Mucosa of descending colon (tissue), 3 donors: ENCODE data around the gene LZTS2. TPM values are rescaled to one million over a fixed set of nuclear protein-coding genes. Genes with fewer than 3 reads are reported as not detected.

Source experiments
- ATAC-seq: fragments of 200-7000 bp; cut with Tn5 transposase; one replicate; pipeline ENCODE4 v1.9.1; 2020; ENCODE audit warnings: mild to moderate bottlenecking, moderate library complexity
- DNase-seq, 3 donors: peaks; one replicate each; pipeline ENCODE4 v3.0.0-alpha.2; 2020
- H3K36me3 ChIP-seq: fragments of 200-600 bp; one replicate; pipeline ENCODE4 v1.8.0; 2021; ENCODE audit warnings: low read depth, mild to moderate bottlenecking
- H3K4me1 ChIP-seq: fragments of 200-600 bp; one replicate; pipeline ENCODE4 v1.8.0; 2021; ENCODE audit warnings: low read depth, mild to moderate bottlenecking
- H3K4me3 ChIP-seq: fragments of 200-600 bp; one replicate; pipeline ENCODE4 v1.8.0; 2021; ENCODE audit warnings: mild to moderate bottlenecking
- H3K9me3 ChIP-seq: fragments of 200-600 bp; one replicate; pipeline ENCODE4 v1.8.0; 2021; ENCODE audit warnings: mild to moderate bottlenecking
- intact Hi-C, 2 donors: fragments of 100-400 bp; cut with DNase I in 1 of 2; cut with micrococcal nuclease in 1 of 2; formaldehyde crosslinking; loops; one replicate each; pipeline versions ENCODE4 v1.11.0 to v1.11.1; 2022; cut with DNase I, micrococcal nuclease
- total RNA-seq, 3 donors: library from RNA; stranded (reverse); fragmentation: NEBNext Ultra II Directional in 2 of 3; extraction: Animal tissue kit (Norgen Biotek cat#: 25700) in 2 of 3; gene quantifications; one replicate each; pipeline versions ENCODE4 v1.2.1 to v1.2.4, GENCODE V29; 2021 to 2023
- TF ChIP-seq, protein P1 (sequence below): fragments of 200-600 bp; IDR thresholded peaks from one replicate; pipeline ENCODE4 v1.8.0; 2022; ENCODE audit warnings: antibody characterized with exemption, mild to moderate bottlenecking
- donor health status: DM: no; HTN: no; CAD: no; lungs with moderate emphysema.
- donor health status: DM: no; HTN: no; CAD: no.
- donor health status: DM: no; HTN: yes; CAD: no.

LZTS2 gene
- total RNA-seq, 3 donors from 2014 or later: 26.0 to 82.1 (median 31.5) TPM

DNA sequence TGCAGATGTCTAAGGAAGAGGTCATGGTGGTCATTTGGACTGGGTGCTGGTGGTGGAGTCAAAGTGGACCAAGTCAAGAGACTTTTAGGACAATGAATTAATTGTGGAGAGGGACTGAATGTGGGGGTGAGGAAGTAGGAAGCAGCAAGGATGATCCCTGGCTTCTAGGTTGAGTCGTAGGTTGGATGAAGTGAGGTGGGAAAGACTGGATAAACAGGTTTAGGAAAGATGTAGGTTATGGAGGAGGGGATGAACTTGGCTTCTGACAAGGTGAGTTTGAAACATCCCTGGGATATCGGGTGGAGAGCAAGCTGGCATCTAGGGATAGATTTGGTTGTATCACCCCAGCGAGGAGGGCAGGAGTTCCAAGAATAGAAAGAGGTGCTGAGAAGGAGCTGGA lies 22.7 kb upstream of the LZTS2 start:
- H3K36me3 ChIP-seq: peaks cover 7% of the 10 kb centered on the region
- no peak for DNase-seq
- TF ChIP-seq, protein P1, sequence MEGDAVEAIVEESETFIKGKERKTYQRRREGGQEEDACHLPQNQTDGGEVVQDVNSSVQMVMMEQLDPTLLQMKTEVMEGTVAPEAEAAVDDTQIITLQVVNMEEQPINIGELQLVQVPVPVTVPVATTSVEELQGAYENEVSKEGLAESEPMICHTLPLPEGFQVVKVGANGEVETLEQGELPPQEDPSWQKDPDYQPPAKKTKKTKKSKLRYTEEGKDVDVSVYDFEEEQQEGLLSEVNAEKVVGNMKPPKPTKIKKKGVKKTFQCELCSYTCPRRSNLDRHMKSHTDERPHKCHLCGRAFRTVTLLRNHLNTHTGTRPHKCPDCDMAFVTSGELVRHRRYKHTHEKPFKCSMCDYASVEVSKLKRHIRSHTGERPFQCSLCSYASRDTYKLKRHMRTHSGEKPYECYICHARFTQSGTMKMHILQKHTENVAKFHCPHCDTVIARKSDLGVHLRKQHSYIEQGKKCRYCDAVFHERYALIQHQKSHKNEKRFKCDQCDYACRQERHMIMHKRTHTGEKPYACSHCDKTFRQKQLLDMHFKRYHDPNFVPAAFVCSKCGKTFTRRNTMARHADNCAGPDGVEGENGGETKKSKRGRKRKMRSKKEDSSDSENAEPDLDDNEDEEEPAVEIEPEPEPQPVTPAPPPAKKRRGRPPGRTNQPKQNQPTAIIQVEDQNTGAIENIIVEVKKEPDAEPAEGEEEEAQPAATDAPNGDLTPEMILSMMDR: no peak
- ATAC-seq: no peak
- no peak overlapping the region for H3K4me3 ChIP-seq
- intact Hi-C loops: no loop called here
- H3K4me1 ChIP-seq: peaks cover 5% of the 10 kb centered on the region
- H3K9me3 ChIP-seq: no peaks in the 10 kb centered on the region

DNA sequence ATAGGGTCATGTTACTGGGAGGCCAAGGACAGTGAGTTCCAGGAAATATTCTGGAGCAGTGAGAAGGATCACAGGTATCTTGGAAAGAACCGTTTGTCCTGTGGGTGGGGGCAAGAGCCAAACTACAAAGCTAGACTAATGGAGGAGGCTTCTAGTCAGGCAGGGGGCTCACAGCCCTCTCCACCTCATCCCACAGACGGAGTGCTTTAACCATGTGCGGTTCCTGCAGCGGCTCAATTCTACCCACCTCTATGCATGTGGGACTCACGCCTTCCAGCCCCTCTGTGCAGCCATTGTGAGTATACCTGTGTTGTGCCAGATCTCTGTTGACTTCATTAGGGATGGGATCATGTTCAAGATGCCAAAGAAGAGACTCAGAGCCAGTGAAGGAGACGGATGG lies 22.2 kb upstream of the LZTS2 start:
- Histone ChIP-seq H3K4me3 (no peak overlapping the region), H3K9me3 (no peaks in the 10 kb centered on the region), H3K36me3 (peaks cover 7% of the 10 kb centered on the region), H3K4me1 (peaks cover under 1% of the 10 kb centered on the region)
- ATAC-seq (no peak), DNase-seq (no peak)
- intact Hi-C loops: no loop called here
- TF ChIP-seq, protein P1: no peak

DNA sequence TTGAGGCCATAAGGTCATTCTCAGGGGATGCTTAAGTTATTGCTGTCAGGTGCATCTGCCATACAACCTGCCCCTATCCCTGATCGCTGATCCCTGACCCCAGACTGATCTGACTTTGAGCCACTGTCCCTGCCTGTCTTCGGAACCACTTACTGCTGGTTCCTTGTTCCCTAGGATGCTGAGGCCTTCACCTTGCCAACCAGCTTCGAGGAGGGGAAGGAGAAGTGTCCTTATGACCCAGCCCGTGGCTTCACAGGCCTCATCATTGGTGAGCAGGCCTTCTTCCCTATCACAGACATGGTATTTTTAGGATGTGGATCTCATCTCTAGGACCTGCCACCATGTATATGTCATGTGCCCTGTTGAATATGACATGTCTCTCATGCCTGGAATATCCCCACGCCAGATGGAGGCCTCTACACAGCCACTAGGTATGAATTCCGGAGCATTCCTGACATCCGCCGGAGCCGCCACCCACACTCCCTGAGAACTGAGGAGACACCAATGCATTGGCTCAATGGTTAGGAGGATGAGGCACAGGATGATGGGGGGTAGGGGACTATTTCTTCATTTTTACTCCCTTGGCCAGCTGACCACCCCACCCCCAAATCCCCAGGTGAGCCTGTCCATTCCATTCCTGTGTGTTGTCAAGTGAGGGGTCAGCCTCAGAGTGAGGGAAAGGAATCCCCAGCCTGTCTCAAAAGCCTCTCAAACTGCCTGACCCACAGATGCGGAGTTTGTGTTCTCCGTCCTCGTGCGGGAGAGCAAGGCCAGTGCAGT lies 21.3 kb upstream of the LZTS2 start:
- ATAC-seq: no peak
- DNase-seq: no peak
- Histone ChIP-seq H3K4me3 (no peak overlapping the region), H3K4me1 (no peaks in the 10 kb centered on the region), H3K9me3 (no peaks in the 10 kb centered on the region), H3K36me3 (peaks cover 7% of the 10 kb centered on the region)
- intact Hi-C loops: no loop called here
- TF ChIP-seq, protein P1: no peak

DNA sequence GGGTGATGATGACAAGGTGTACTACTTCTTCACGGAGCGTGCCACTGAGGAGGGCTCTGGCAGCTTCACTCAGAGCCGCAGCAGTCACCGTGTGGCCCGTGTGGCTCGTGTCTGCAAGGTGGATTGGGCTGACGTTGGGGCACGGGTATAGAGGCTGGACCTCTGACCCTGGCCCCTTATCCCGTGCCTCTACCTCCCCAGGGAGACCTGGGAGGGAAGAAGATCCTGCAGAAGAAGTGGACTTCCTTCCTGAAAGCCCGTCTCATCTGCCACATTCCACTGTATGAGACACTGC lies 20.8 kb upstream of the LZTS2 start:
- intact Hi-C loops: no loop called here
- Histone ChIP-seq H3K9me3 (no peaks in the 10 kb centered on the region), H3K4me1 (no peaks in the 10 kb centered on the region), H3K4me3 (no peak overlapping the region), H3K36me3 (peaks cover 7% of the 10 kb centered on the region)
- ATAC-seq: no peak
- DNase-seq: no peak
- TF ChIP-seq, protein P1: no peak

DNA sequence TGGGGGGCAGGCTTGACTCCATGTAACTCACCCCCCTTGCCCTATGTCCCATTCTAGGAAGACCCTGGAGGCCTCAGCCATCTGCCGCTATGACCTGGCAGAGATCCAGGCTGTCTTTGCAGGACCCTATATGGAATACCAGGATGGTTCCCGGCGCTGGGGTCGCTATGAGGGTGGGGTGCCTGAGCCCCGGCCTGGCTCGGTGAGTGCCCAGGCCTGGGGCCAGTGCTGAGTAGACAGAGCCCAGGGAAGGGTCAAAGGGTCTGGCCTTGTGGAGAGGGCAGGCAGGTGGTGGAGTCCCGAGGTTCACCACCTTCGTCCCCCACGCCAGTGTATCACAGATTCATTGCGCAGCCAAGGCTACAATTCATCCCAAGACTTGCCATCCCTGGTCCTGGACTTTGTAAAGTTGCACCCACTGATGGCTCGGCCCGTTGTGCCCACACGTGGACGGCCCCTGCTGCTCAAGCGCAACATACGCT lies 19.8 kb upstream of the LZTS2 start:
- H3K4me3 ChIP-seq: no peak overlapping the region
- no peaks in the 10 kb centered on the region for H3K9me3 ChIP-seq
- intact Hi-C loops: no loop called here
- TF ChIP-seq, protein P1: no peak
- H3K36me3 ChIP-seq: peaks cover 7% of the 10 kb centered on the region
- no peak for DNase-seq
- H3K4me1 ChIP-seq: no peaks in the 10 kb centered on the region
- no peak for ATAC-seq
